ENCODE data around the gene FLOT1. TPM values are rescaled to one million over a fixed set of nuclear protein-coding genes. Genes with fewer than 3 reads are reported as not detected.
A peak's percentile ranks its signal among the peaks of the same experiment; 100 is the strongest.

FLOT1 gene
- total and polyA plus RNA-seq, 9 of the 15 experiments (the other 6 are each of a cell fraction or from before 2014, with no cell fraction given) = 11.7 to 149 (median 118) TPM

GRCh38 chr6:30781743-30782424 is 39.4 kb upstream of the FLOT1 start (continued):
- TF ChIP-seq PYGO2 (tag; IDR thresholded peaks at IDR 0.05) (peak; percentile 44; the same call in 1 of the 2 replicates), THAP12 (CRISPR knock-in tag; IDR thresholded peaks at IDR 0.05) (0 out of 2 replicates have a peak, but pooled peaks have one; percentile 70), FOXP4 (CRISPR knock-in tag; IDR thresholded peaks at IDR 0.05; ENCODE audit: borderline replicate concordance) (no peak), ZNF184 (CRISPR knock-in tag; IDR thresholded peaks at IDR 0.05) (no peak), MAFF (IDR thresholded peaks at IDR 0.05; ENCODE audit: low read length) (no peak), RHOXF2B (CRISPR knock-in tag; conservative IDR thresholded peaks at IDR 0.05) (no peak), SMARCA4 (IDR thresholded peaks at IDR 0.05) (peak; percentile 94), SRF (CRISPR knock-in tag; IDR thresholded peaks at IDR 0.05) (no peak; a peak in 1 of 4 replicates), ZFPM2 (CRISPR knock-in tag; IDR thresholded peaks at IDR 0.05) (no peak), IRF2 (CRISPR knock-in tag; IDR thresholded peaks at IDR 0.05) (no peak), MAZ (CRISPR knock-in tag; conservative IDR thresholded peaks at IDR 0.05 in 1 of 2, IDR thresholded peaks at IDR 0.05 in 1 of 2) (peak; percentile 56 to 77; a peak in 2 of 4 replicates), HES1 (IDR thresholded peaks at IDR 0.05; ENCODE audit: low read depth) (no peak), ZBTB34 (CRISPR knock-in tag; IDR thresholded peaks at IDR 0.05) (0 out of 2 replicates have a peak, but pooled peaks have one; percentile 36), MTA2 (IDR thresholded peaks at IDR 0.05; ENCODE audit: low read depth) (no peak; the same call in 1 of the 2 replicates), YBX1 (IDR thresholded peaks at IDR 0.05) (no peak), PCBP2 (IDR thresholded peaks at IDR 0.05; ENCODE audit: low read depth, low read length, poor library complexity, severe bottlenecking) (no peak), NFYB (IDR thresholded peaks at IDR 0.05; ENCODE audit: extremely low read depth, insufficient read length) (no peak), ADNP (tag; IDR thresholded peaks at IDR 0.05) (peak; percentile 35; the same call in 1 of the 2 replicates), NCOA2 (IDR thresholded peaks at IDR 0.05; ENCODE audit: partially characterized antibody in 2 of 2) (no peak), ZNF316 (IDR thresholded peaks at IDR 0.05) (peak; percentile 26; the same call in 1 of the 2 replicates), PPARD (CRISPR knock-in tag; IDR thresholded peaks at IDR 0.05) (no peak), GABPB2 (CRISPR knock-in tag; conservative IDR thresholded peaks at IDR 0.05) (no peak), RBM39 (optimal IDR thresholded peaks at IDR 0.05; ENCODE audit: low read depth, low read length) (no peak), NBN (IDR thresholded peaks at IDR 0.05; ENCODE audit: low read depth) (peak; percentile 97)
